ENCODE data around the gene TOPBP1.
"Not testable (repeated sequence)": the region's sequence is repeated elsewhere in the genome, so short reads cannot be mapped to it uniquely, and the experiment has no call there.

TOPBP1 gene

GRCh38 chr3:133674290-133674919 lies 12.7 kb upstream of the TOPBP1 start:
- no peak for DNase-seq (ENCODE audit: low spot score)

DNA sequence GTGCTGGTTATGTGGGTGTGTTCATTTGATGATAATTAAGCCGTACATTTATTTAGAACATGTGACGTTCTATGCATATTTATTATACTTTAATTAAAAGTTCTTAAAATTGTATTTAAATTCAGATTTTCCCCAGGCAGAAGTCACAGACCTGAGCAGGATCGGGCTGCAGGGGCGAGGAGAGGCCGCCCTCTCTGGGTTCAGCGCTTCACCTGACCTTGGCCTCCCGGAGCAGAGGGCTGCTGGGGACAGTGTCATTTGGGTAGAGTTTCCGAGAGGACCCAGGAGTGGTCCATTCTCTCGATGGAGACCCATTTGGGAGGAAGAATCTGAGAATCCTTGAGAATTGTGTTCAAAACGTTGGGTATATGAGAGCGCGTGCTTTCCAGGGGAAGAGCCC lies 12.0 kb upstream of the TOPBP1 start:
- DNase-seq (ENCODE audit: low spot score) = no peak

DNA sequence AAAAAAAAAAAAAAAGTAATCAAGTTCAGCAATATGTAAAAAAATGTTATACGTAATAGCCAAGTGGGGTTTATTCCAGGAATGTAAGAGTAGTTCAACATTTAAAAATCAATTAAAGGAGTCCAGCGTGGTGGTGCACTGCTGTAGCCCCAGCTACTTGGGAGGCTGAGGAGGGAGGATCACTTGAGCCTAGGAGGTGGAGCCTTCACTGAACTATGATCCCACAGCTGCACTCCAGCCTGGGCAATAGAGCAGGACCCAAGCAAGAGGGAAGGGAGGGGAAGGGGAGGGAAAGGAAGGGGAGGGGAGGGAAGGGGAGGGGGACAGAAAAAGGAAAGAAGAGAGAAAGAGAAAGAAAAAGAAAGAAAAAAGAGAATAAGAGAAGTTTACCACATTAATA lies 10.7 kb upstream of the TOPBP1 start:
- DNase-seq (ENCODE audit: low spot score) = no peak

DNA sequence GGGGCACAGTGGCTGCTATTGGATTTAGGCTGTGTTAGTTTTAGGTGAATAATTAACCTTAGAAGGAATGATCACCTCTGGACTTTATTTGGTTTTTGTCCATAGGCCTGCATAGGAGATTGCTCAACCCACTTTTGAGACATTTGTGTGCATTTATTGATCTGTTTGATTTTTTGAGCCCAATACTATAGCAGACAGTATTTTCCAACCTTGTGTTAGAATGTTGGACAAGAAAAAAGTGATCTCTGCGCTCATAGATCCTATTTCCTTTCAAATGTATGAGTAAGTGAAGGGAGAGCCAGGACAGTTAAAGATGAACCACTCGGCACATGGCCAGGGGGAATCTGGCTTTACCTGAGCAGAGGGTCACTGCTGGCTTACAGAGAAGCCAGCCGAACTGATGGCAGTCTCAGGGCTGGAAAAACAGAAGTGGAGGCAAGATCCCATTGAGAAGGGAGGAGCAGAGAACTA lies 8.8 kb upstream of the TOPBP1 start:
- no peak for DNase-seq (ENCODE audit: low spot score)

GRCh38 chr3:133669949-133670524 lies 8.3 kb upstream of the TOPBP1 start:
- no peak for DNase-seq (ENCODE audit: low spot score)

GRCh38 chr3:133667118-133667517 lies 5.4 kb upstream of the TOPBP1 start:
- DNase-seq (ENCODE audit: low spot score) = no peak

GRCh38 chr3:133665188-133665587 lies 3.4 kb upstream of the TOPBP1 start:
- not testable (repeated sequence) for DNase-seq (ENCODE audit: low spot score)

DNA sequence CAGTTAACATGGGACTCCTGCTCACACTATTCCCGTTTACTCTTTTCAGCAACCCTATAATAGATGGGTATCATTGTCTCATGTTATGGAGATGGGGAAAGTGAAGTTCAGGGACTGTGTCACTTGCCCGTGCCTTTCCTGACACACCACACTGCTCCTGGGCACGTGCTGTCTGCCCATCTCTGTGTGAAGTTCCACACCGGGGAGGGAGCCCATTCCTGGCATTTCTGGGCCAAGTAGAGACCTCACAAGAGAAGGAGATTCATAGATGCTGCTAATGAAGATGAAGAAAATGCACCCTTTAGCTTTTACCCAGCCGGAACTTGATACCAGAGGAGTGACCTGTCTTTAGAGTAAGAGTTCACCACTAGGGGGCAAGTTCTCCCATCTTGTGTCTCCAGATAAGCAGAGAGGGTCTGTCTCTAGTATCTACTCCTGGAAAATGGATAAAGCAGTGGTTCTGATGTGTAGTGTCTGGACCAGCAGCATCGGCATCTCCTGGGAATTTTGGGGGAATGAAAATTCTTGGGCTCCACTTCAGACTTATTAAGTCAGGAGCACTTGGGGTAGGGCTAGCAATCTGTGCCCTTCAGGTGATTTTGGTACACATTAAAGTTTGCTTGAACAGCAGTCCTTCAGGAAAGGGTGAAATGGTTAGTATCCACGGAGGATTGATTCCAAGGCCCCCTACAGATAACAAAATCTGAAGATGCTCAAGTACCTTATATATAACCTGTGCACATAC lies 2.0 kb upstream of the TOPBP1 start:
- peak; percentile 85 for DNase-seq (ENCODE audit: low spot score)

DNA sequence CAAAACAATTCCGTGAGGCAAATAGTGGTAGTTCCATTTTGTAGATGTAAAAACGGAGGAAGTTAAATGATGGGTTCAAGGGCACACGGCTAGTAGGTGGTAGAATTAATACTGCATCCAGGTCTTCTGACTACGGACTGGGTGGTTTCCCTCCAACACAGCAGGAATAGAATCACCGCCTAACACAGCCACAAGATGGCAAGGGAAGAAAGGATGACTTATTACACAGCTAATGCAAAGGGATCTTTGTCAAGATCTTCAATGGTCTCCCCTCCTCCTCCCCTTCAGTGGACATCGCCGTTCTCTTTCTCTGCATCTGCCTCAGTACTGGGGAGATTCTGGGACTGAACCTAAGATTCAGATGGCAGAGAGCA lies 524 bp upstream of the TOPBP1 start:
- peak; percentile 80 for DNase-seq (ENCODE audit: low spot score)

DNA sequence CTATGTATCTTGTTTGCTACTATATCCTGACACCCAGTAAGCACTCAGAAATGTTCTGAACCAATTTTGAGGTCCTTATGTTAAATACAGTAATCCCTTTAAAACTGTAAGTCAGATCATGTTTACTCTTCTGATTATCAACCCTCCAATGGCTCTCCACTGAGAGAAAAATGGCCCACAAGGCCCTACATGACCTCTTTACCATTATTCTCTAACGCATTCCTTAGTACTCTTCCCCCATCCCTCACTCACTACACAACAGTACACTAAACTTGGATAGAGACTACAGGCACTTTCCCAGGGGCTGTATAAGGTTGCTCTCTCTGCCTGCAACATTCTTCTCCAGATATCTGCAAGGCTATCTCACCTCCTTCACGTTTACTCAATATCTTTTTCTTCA lies 1.9 kb downstream of the TOPBP1 start:
- no peak for DNase-seq (ENCODE audit: low spot score)

GRCh38 chr3:133655731-133656515 lies 5.8 kb downstream of the TOPBP1 start:
- DNase-seq (ENCODE audit: low spot score) = no peak

GRCh38 chr3:133649486-133650068 lies 12.2 kb downstream of the TOPBP1 start:
- DNase-seq (ENCODE audit: low spot score) = no peak

DNA sequence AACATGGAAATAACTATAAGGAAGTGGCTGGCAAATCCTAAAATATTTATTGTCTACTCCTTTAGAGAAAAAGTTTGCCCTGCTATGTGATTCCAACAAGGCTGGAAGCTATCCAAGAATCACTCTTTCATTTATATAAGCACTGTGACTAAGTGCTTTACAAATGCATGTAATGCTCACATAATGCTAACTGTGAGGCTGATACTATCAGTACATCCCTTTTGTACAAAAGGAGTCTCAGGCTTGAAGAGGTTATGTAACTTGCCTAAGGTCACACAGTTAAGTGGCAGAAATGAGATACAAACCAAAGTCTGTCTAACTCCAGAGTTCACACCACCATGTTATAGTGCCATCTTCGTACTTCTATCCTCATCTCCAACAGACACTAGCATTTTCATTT lies 17.0 kb downstream of the TOPBP1 start:
- DNase-seq (ENCODE audit: low spot score) = peak; percentile 85

GRCh38 chr3:133643611-133644010 lies 18.1 kb downstream of the TOPBP1 start:
- DNase-seq (ENCODE audit: low spot score) = no peak

DNA sequence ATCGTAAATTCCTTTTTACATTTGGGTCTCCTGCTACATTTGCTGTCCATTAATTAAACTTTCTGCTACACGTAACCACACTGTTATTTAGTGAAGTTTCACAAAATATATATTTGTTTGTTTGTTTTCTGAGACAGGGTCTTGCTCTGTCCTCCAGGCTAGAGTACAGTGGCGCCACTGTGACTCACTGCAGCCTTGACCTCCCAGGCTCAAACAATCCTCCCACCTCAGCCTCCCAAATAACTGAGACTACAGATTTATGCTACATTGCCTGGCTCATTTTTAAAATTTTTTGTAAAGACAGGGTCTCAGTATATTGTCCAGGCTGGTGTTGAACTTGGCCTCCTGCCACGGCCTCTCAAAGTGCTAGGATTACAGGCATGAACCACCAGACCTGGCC lies 20.5 kb downstream of the TOPBP1 start:
- DNase-seq (ENCODE audit: low spot score) = no peak

DNA sequence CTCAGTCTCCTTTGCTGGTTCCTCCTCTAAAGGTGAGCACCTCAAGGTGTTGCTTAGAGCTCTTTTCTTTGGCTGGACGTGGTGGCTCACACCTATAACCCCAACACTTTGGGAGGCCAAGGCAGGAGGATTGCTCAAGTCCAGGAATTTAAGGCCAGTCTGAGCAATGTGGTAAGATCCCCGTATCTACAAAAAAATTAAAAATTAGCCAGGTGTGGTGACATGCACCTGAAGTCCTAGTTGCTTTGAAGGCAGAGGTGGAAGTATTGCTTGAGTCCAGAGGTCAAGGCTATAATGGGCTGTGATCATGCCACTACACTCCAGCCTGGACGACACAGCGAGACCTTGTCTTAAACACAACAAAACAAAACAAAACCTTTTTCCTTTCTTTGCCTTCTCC lies 28.3 kb downstream of the TOPBP1 start:
- no peak for DNase-seq (ENCODE audit: low spot score)

DNA sequence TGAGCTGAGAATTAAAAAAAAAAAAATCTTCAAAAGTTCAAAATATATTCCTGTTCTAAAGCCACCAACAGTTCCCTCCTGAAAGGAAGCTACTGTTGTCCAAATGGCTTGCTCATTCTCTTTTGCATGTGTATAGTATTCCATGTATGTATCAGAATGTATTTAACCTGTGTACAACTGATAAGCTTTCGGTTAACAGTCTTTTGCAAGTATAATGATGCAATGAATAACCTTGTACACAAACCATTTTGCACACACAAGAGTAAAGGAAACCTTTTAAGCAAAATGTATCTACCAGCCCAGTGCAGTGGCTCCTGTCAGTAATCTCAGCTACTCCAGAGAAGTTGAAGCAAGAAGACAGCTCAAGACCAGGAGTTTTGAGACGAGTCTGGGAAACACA lies 32.6 kb downstream of the TOPBP1 start:
- DNase-seq (ENCODE audit: low spot score) = no peak

GRCh38 chr3:133627789-133628188 lies 34.0 kb downstream of the TOPBP1 start:
- DNase-seq (ENCODE audit: low spot score) = no peak

DNA sequence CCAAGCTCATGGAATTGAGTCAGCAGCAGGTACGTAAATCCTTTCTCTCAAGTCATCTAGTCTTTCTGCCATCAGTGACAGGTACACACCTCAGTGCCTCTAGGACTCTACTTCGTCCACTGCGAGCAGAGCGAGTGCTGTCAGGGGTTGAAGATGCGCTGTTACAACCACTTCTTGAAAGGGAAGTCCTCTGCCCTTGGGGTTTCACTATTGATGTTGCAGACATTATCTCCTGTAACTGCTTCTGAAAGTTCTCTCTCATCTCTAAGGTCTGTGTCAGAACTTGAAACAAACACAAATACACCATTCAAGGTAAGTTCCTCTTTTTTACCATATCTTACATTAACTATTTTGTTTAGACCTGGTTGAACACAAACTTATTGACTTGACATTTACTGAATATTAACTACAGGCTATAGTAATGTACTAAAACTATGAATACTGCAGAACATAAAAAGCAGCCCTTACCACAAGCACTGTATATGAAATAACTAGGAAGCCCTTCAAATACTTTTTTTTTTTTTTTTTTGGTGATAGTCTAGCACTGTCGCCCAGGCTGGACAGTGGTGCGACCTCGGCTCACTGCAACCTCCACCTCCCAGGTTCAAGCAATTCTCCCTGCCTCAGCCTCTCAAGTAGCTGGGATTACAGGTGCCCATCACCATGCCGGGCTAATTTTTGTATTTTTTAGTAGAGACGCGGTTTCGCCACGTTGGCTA lies 41.5 kb downstream of the TOPBP1 start:
- no peak for DNase-seq (ENCODE audit: low spot score)

- no peak for DNase-seq (ENCODE audit: low spot score)
Measured at GRCh38 chr3:133611534-133611933, 50.2 kb downstream of the TOPBP1 start.

DNA sequence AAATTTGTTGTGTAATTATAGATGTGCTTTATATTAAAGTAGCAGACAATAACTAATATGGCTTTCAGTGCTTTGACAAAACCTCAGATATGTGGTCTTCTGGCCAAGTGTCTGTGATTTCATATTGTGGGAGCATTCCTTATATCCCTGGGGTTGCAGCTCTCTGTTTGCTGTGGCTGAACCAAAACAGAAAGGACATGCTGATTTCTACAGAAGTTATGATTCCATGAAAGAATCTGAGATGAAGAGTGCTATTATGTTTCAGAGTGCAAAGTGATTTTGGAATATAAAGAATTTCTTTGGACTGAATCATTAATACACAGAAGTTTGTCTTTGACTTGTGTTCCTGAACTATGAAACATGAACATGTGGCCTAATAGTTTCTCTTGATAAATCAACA lies 51.7 kb downstream of the TOPBP1 start:
- no peak for DNase-seq (ENCODE audit: low spot score)

DNA sequence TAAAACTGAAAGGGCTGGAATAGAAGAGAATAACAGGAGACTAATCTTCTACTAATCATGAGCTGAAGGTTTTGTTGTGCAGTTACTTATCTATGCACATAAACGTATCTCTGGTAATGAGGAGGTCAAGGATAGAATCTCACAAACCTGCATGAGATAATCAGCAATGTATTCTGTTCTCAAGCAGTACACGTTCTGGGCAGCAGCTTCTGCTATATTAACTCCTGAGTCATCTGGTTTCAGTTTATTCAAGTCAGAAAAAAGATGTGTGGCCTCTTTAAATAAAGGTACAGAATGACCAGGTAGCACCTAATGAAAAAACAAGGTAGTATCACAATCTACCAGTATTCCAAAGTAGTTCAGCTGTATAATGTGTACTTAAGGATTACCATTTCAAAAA lies 53.4 kb downstream of the TOPBP1 start:
- no peak for DNase-seq (ENCODE audit: low spot score)
